ENCODE measurements around the gene DPF3.

Gene DPF3

GRCh38 chr14:72652179-72652578, 241.7 kb downstream of the DPF3 start:
- in situ Hi-C loops (cut with HindIII; ENCODE audit: low sequenced_read_pairs): no loop called here

DNA sequence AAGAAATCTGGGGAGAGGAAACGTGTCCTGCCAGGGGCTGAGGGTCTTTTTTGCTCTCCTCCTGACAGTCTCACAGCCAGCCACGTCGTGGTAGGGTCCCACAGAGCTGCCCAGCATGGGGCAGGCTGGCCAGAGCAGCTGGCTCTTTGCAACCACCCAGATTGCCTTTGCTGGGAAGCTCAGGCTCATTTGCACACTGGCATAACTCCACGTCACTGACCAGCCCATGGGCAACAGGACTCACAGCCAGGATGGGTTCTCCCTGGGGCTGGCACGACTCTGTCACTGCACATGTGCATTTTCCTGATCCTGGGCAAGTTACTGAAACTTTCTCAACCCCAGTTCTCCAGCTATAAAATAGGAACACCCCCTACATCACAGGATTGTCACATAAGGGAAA, 242.2 kb downstream of the DPF3 start:
- in situ Hi-C loops (cut with HindIII; ENCODE audit: low sequenced_read_pairs): no loop called here

GRCh38 chr14:72651081-72651480, 242.8 kb downstream of the DPF3 start:
- in situ Hi-C loops (cut with HindIII; ENCODE audit: low sequenced_read_pairs): no loop called here

GRCh38 chr14:72649603-72650227, 244.2 kb downstream of the DPF3 start:
- in situ Hi-C loops (cut with HindIII; ENCODE audit: low sequenced_read_pairs): no loop called here

GRCh38 chr14:72647782-72648181, 246.1 kb downstream of the DPF3 start:
- in situ Hi-C loops (cut with HindIII; ENCODE audit: low sequenced_read_pairs): no loop called here

DNA sequence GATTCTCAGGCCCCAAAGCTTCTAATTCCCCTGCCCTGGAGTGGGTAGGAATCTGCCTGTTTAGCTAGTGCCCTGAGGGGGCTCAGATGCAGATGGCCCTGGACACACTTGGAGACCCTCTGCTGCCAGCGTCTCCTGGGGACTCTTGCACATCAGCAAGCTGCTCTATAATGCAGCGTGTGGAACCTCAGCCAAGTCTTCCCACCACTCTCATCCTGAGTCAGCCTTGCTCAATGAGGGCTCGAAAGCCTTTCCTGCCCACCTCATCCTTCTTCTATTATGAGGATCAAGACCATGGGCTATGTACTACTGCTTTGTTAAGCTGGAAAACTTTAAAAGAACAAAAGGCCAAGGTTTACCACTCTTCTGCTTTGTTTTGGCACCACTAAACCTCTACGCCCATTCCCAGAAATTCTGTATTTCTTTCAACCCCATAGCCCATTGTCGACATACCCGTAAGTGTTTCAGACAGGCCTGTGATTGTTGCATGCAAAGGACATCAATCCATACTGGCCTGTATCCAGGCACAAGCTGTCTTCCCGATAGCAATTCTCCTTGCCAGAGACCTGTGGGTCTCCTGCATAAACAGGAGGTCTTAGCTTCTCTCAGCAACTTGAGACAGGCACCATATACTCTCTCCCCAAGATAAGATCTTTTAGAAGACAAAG, 246.9 kb downstream of the DPF3 start:
- in situ Hi-C loops (cut with HindIII; ENCODE audit: low sequenced_read_pairs): no loop called here

GRCh38 chr14:72645706-72646105, 248.2 kb downstream of the DPF3 start:
- in situ Hi-C loops (cut with HindIII; ENCODE audit: low sequenced_read_pairs): no loop called here

DNA sequence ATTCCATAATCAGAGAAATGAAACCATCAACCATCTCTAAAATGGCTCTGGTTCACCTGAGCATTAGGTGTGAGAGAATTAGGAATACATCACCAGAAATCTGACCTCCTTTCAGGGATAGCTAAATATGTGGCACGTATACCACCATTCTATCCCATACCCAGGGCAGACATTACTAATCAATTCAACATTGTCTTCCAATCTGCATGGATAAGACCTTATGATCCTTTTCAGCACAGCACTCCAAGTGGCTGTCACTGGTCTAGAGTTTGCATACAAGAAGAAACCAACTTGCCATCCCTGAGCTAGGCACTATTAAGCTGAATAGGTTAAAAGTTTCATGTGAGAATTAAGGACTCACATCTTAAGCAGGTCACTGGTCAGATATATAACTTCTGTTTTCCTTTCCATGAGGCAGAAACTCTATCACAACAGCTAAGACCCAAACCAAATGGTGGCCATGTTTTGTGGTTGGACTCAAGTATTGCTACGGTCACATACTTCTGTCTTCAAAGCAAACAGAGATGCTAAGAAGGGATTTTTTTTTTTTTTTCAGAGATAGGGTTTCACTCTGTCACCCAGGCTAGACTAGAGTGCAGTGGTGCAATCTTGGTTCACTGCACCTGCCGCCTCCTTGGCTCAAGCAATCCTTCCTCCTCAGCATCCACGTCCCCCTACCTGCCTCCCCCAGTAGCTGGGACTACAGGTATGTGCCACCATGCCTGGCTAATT, 249.0 kb downstream of the DPF3 start:
- in situ Hi-C loops (cut with HindIII; ENCODE audit: low sequenced_read_pairs): no loop called here

GRCh38 chr14:72644038-72644437, 249.9 kb downstream of the DPF3 start:
- in situ Hi-C loops (cut with HindIII; ENCODE audit: low sequenced_read_pairs): no loop called here

- in situ Hi-C loops (cut with HindIII; ENCODE audit: low sequenced_read_pairs): no loop called here
Observed at GRCh38 chr14:72643317-72643801, 250.5 kb downstream of the DPF3 start.

DNA sequence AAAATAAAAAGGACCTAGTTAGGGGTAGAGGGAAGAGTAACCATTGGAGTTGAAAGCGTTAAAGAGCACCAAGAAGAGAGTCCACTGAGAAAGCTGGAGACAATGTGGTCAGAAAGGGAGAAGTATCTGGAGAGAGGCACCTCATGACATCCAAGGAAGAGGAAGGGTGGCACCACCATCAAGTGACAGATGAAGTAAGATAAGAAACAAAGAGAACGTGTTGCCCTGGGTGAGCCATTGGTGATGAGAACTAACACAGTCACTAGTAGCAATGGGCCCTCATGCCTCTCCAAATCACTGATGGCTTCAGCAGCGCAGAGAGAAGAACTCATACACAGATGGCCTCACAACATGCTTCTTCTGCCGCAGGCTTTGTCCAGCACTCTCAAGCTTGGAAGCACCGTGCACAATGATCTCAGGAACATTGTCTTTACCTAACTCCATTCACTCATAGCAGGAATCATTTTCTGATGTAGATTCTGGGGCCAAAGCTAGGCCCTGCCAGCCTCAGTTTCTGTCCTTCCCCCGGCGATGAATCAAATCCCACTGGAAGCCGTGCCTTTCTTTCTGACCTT, 252.9 kb downstream of the DPF3 start:
- in situ Hi-C loops (cut with HindIII; ENCODE audit: low sequenced_read_pairs): no loop called here

GRCh38 chr14:72638021-72638420, 255.9 kb downstream of the DPF3 start:
- in situ Hi-C loops (cut with HindIII; ENCODE audit: low sequenced_read_pairs): no loop called here

DNA sequence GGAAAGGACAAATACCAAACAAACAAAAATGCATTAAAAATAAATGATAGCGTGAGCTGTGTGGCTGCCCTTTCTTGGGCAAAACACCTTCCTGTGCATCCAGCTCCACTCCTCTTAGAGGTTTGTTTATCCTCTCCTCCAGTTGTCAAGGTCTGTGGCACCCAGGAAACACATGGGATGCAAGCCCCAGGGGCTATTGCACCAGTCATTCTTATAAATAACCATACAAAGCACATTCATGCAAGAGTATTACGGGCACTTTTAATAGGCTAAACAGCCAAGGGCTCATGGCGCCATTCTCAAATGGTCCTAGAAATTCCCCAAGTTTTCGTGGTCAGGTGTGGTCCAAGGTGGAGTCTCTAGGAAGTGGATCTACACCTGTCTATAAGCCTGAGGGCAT, 257.0 kb downstream of the DPF3 start:
- in situ Hi-C loops (cut with HindIII; ENCODE audit: low sequenced_read_pairs): no loop called here

DNA sequence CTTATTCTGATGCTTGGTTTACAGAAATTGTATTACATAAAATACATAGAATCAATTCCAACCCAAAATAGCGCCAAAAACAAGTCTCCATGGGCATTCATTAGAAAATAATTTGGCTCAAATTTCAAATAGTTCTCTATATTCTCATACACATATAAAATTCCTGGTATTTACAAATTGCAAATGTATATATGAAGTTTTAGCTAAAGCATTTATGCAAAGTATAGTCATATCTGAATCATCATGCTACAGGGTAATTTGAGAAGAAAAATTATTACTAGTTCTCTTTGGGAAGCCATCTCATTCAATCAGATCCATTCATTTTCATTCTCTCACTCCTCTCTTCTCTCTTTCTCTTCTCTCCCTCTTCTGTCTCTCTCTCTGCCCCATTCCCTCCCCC, 257.8 kb downstream of the DPF3 start:
- in situ Hi-C loops (cut with HindIII; ENCODE audit: low sequenced_read_pairs): no loop called here

- in situ Hi-C loops (cut with HindIII; ENCODE audit: low sequenced_read_pairs): no loop called here
Observed at GRCh38 chr14:72634691-72635616, 258.9 kb downstream of the DPF3 start.

DNA sequence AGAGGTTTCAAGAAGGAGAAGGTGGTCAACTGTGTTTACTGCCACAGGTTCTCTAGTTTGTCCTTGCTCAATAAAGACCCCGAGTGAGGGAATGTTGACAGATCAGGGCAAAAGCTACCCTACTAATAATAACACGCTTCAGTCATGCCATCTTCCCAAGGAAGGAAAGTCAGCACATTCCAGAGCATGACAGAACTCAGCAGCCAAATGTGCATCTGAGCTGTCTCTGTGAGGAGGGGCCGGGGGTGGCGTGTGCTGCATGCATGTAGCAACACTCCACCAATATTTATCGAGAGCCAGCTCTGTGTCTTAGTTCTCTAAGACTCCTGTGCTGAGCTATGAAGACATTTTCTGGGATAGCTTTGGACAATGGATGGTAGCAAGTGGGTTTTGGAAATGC, 260.4 kb downstream of the DPF3 start:
- in situ Hi-C loops (cut with HindIII; ENCODE audit: low sequenced_read_pairs): no loop called here

- in situ Hi-C loops (cut with HindIII; ENCODE audit: low sequenced_read_pairs): no loop called here
Observed at GRCh38 chr14:72632727-72633126, 261.2 kb downstream of the DPF3 start.

DNA sequence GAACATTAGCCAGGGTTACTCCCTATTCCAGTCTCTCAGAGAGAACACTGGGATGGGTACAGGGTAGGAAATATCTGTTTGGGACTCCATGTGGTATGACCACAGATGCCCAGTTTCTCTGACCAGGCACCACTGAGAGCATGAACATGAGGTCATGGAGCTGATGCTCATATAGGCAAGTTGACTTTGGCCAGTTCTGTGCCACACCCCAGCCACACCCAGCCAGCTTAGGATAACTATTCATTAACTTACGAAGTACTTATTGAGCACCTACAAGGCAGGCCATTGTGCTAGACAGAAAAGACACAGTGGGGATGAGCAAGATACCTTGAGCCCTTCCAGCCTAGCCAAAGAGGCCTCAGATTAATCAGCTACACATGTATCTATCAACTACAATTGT, 262.5 kb downstream of the DPF3 start:
- in situ Hi-C loops (cut with HindIII; ENCODE audit: low sequenced_read_pairs): no loop called here

DNA sequence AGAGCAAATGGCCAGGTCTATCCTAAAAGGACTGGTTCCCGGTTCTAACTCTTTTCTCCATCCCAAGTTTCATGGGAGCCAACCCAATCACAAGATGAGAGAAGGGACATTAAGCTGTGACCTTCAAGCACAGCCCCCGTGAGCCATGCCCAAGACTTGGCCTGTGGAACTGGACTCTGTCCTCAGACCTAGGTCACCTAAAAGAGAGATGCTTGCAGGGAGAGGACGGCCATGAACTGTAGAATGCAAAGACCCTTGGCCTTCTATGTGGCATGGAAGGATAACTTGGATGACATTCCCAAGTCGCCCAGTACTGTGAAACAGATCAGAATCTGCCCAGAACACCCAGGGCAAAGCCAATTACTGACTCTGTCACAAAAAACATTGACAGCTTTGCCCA, 263.5 kb downstream of the DPF3 start:
- in situ Hi-C loops (cut with HindIII; ENCODE audit: low sequenced_read_pairs): no loop called here

GRCh38 chr14:72629534-72629933, 264.4 kb downstream of the DPF3 start:
- in situ Hi-C loops (cut with HindIII; ENCODE audit: low sequenced_read_pairs): no loop called here

GRCh38 chr14:72625689-72626088, 268.2 kb downstream of the DPF3 start:
- in situ Hi-C loops (cut with HindIII; ENCODE audit: low sequenced_read_pairs): no loop called here
